GM19239 (cell line): Measurements from ENCODE around the gene KCNN3.
A peak's percentile ranks its signal among the peaks of the same experiment; 100 is the strongest.

Experiments used
- DNase-seq: peaks from one replicate; pipeline ENCODE4 v3.0.0; 2011; ENCODE audit warnings: low spot score; ENCODE audit not compliant: insufficient read length
- FAIRE-seq: peaks from 2 replicates; lab custom pipeline; 2011; peaks lifted over from hg19 to GRCh38; lab: Jason Lieb, UNC

The KCNN3 gene

GRCh38 chr1:154777781-154778180, 92.3 kb downstream of the KCNN3 start:
- no peak for FAIRE-seq
- DNase-seq = no peak

GRCh38 chr1:154777154-154777553, 92.9 kb downstream of the KCNN3 start:
- no peak for FAIRE-seq
- DNase-seq = no peak

GRCh38 chr1:154775621-154776605, 94.2 kb downstream of the KCNN3 start:
- no peak for DNase-seq
- no peak for FAIRE-seq

GRCh38 chr1:154774175-154774855, 95.8 kb downstream of the KCNN3 start:
- no peak for FAIRE-seq

GRCh38 chr1:154773551-154773950, 96.5 kb downstream of the KCNN3 start:
- DNase-seq (no peak), FAIRE-seq (no peak)

More at GRCh38 chr1:154774175-154774855, 95.8 kb downstream of the KCNN3 start:
- DNase-seq = no peak

GRCh38 chr1:154772606-154773506, 97.2 kb downstream of the KCNN3 start:
- DNase-seq = no peak

GRCh38 chr1:154772056-154772455, 98.0 kb downstream of the KCNN3 start:
- FAIRE-seq = no peak
- DNase-seq = no peak

More at GRCh38 chr1:154772606-154773506, 97.2 kb downstream of the KCNN3 start:
- no peak for FAIRE-seq

- FAIRE-seq = no peak
- no peak for DNase-seq
Measured at GRCh38 chr1:154770897-154771594, 99.0 kb downstream of the KCNN3 start.

GRCh38 chr1:154769193-154769895, 100.7 kb downstream of the KCNN3 start:
- DNase-seq (no peak), FAIRE-seq (peak; percentile 68)

GRCh38 chr1:154768456-154769125, 101.5 kb downstream of the KCNN3 start:
- FAIRE-seq (no peak), DNase-seq (no peak)

- FAIRE-seq = no peak
Measured at GRCh38 chr1:154767315-154768240, 102.5 kb downstream of the KCNN3 start.

GRCh38 chr1:154765970-154766369, 104.1 kb downstream of the KCNN3 start:
- FAIRE-seq (no peak), DNase-seq (no peak)

More at GRCh38 chr1:154767315-154768240, 102.5 kb downstream of the KCNN3 start:
- DNase-seq = no peak

- DNase-seq (no peak), FAIRE-seq (no peak)
Measured at GRCh38 chr1:154764773-154765172, 105.3 kb downstream of the KCNN3 start.

GRCh38 chr1:154764181-154764580, 105.9 kb downstream of the KCNN3 start:
- DNase-seq (no peak), FAIRE-seq (no peak)

GRCh38 chr1:154760469-154760933, 109.6 kb downstream of the KCNN3 start:
- peak; percentile 68 for FAIRE-seq

GRCh38 chr1:154759793-154760192, 110.3 kb downstream of the KCNN3 start:
- DNase-seq = no peak
- FAIRE-seq = no peak

More at GRCh38 chr1:154760469-154760933, 109.6 kb downstream of the KCNN3 start:
- peak; percentile 71 for DNase-seq

- FAIRE-seq = no peak
Measured at GRCh38 chr1:154759196-154759595, 110.9 kb downstream of the KCNN3 start.

More at GRCh38 chr1:154759196-154759595, 110.9 kb downstream of the KCNN3 start:
- no peak for DNase-seq
